Measurements from ENCODE around the gene APRT. TPM values are rescaled to one million over a fixed set of nuclear protein-coding genes. Genes with fewer than 3 reads are reported as not detected.

Gene APRT
- total and polyA plus RNA-seq, 9 of the 15 experiments (the other 6 are each of a cell fraction or from before 2014, with no cell fraction given), result 41.7 to 409 (median 146) TPM

Other genes with a start within 250 kb of the APRT start
Only the 7 nearest of the 13 such genes appear.
- gene RNF166, start 105.5 kb downstream of the APRT start, total RNA-seq (2014; rRNA removed), result 46.9 and 61.6 TPM in 2 replicates
- gene RNF166, start 105.5 kb downstream of the APRT start, total RNA-seq (2014; rRNA removed; fragmentation: Illumina TruSeq; extraction: Trizol), result 6.1 and 7.3 TPM in 2 replicates
- gene RNF166, start 105.5 kb downstream of the APRT start, total RNA-seq (2015; rRNA removed; fragmentation: Illumina TruSeq; extraction: Trizol), result 19.5 and 22.3 TPM in 2 replicates
- 60.3 and 61.2 TPM in 2 replicates for gene RNF166, start 105.5 kb downstream of the APRT start, total RNA-seq (2021)
- gene RNF166, start 105.5 kb downstream of the APRT start, polyA plus RNA-seq (2011; rRNA removed), result 26.5 and 37.4 TPM in 2 replicates
- gene RNF166, start 105.5 kb downstream of the APRT start, polyA plus RNA-seq (2014; fragmentation: Illumina TruSeq; extraction: Trizol), result 12.7 and 27.9 TPM in 2 replicates
- gene RNF166, start 105.5 kb downstream of the APRT start, polyA plus RNA-seq (2014; fragmentation: Nextera tagmentation; extraction: Ambion mirVana), result under 1 TPM; 0.56 to 0.96 TPM
- 59.4 and 65.6 TPM in 2 replicates for gene RNF166, start 105.5 kb downstream of the APRT start, polyA plus RNA-seq (2014; rRNA removed)
- 55.4 and 68.9 TPM in 2 replicates for gene CTU2, start 105.4 kb downstream of the APRT start, total RNA-seq (2014; rRNA removed)
- 7.2 and 11.9 TPM in 2 replicates for gene CTU2, start 105.4 kb downstream of the APRT start, total RNA-seq (2014; rRNA removed; fragmentation: Illumina TruSeq; extraction: Trizol)
- 41.1 and 49.2 TPM in 2 replicates for gene CTU2, start 105.4 kb downstream of the APRT start, total RNA-seq (2015; rRNA removed; fragmentation: Illumina TruSeq; extraction: Trizol)
- 105 and 106 TPM in 2 replicates for gene CTU2, start 105.4 kb downstream of the APRT start, total RNA-seq (2021)
- 23.2 and 30.1 TPM in 2 replicates for gene CTU2, start 105.4 kb downstream of the APRT start, polyA plus RNA-seq (2011; rRNA removed)
- gene CTU2, start 105.4 kb downstream of the APRT start, polyA plus RNA-seq (2014; fragmentation: Illumina TruSeq; extraction: Trizol), result 17.7 and 46.9 TPM in 2 replicates
- gene CTU2, start 105.4 kb downstream of the APRT start, polyA plus RNA-seq (2014; fragmentation: Nextera tagmentation; extraction: Ambion mirVana), result 1 to 10 TPM; 1.3 to 3.0 TPM
- gene CTU2, start 105.4 kb downstream of the APRT start, polyA plus RNA-seq (2014; rRNA removed), result 63.4 and 76.6 TPM in 2 replicates
- gene PIEZO1, start 26.7 kb downstream of the APRT start, total RNA-seq (2014; rRNA removed), result 213 and 305 TPM in 2 replicates
- gene PIEZO1, start 26.7 kb downstream of the APRT start, total RNA-seq (2014; rRNA removed; fragmentation: Illumina TruSeq; extraction: Trizol), result 44.5 and 45.2 TPM in 2 replicates
- 97.9 and 113 TPM in 2 replicates for gene PIEZO1, start 26.7 kb downstream of the APRT start, total RNA-seq (2015; rRNA removed; fragmentation: Illumina TruSeq; extraction: Trizol)
- gene PIEZO1, start 26.7 kb downstream of the APRT start, total RNA-seq (2021), result 354 and 432 TPM in 2 replicates
- 131 and 170 TPM in 2 replicates for gene PIEZO1, start 26.7 kb downstream of the APRT start, polyA plus RNA-seq (2011; rRNA removed)
- gene PIEZO1, start 26.7 kb downstream of the APRT start, polyA plus RNA-seq (2014; fragmentation: Illumina TruSeq; extraction: Trizol), result 146 and 201 TPM in 2 replicates
- gene PIEZO1, start 26.7 kb downstream of the APRT start, polyA plus RNA-seq (2014; fragmentation: Nextera tagmentation; extraction: Ambion mirVana), result 1 to 10 TPM; 3.6 to 9.6 TPM
- gene PIEZO1, start 26.7 kb downstream of the APRT start, polyA plus RNA-seq (2014; rRNA removed), result 319 and 383 TPM in 2 replicates
- gene CDT1, start 8.1 kb downstream of the APRT start, total RNA-seq (2014; rRNA removed), result 114 and 119 TPM in 2 replicates
- gene CDT1, start 8.1 kb downstream of the APRT start, total RNA-seq (2014; rRNA removed; fragmentation: Illumina TruSeq; extraction: Trizol), result 3.4 and 4.4 TPM in 2 replicates
- gene CDT1, start 8.1 kb downstream of the APRT start, total RNA-seq (2015; rRNA removed; fragmentation: Illumina TruSeq; extraction: Trizol), result 14.4 and 17.9 TPM in 2 replicates
- 173 and 178 TPM in 2 replicates for gene CDT1, start 8.1 kb downstream of the APRT start, total RNA-seq (2021)
- gene CDT1, start 8.1 kb downstream of the APRT start, polyA plus RNA-seq (2011; rRNA removed), result 14.2 and 29.4 TPM in 2 replicates
- gene CDT1, start 8.1 kb downstream of the APRT start, polyA plus RNA-seq (2014; fragmentation: Illumina TruSeq; extraction: Trizol), result 9.3 and 47.1 TPM in 2 replicates
- 1 to 10 TPM in 1 of 2 experiments, under 1 TPM in 1; 0.92 to 1.6 TPM for gene CDT1, start 8.1 kb downstream of the APRT start, polyA plus RNA-seq (2014; fragmentation: Nextera tagmentation; extraction: Ambion mirVana)
- gene CDT1, start 8.1 kb downstream of the APRT start, polyA plus RNA-seq (2014; rRNA removed), result 53.6 and 65.8 TPM in 2 replicates
- gene GALNS, start 45.0 kb upstream of the APRT start, total RNA-seq (2014; rRNA removed), result 3.4 and 5.4 TPM in 2 replicates
- gene GALNS, start 45.0 kb upstream of the APRT start, total RNA-seq (2014; rRNA removed; fragmentation: Illumina TruSeq; extraction: Trizol), result 2.4 and 4.1 TPM in 2 replicates
- 5.6 and 5.9 TPM in 2 replicates for gene GALNS, start 45.0 kb upstream of the APRT start, total RNA-seq (2015; rRNA removed; fragmentation: Illumina TruSeq; extraction: Trizol)
- 12.3 and 13.2 TPM in 2 replicates for gene GALNS, start 45.0 kb upstream of the APRT start, total RNA-seq (2021)
- gene GALNS, start 45.0 kb upstream of the APRT start, polyA plus RNA-seq (2011; rRNA removed), result 3.9 and 4.3 TPM in 2 replicates
- gene GALNS, start 45.0 kb upstream of the APRT start, polyA plus RNA-seq (2014; fragmentation: Illumina TruSeq; extraction: Trizol), result 6.0 and 7.0 TPM in 2 replicates
- gene GALNS, start 45.0 kb upstream of the APRT start, polyA plus RNA-seq (2014; fragmentation: Nextera tagmentation; extraction: Ambion mirVana), result under 1 TPM; 0.38 to 0.63 TPM
- gene GALNS, start 45.0 kb upstream of the APRT start, polyA plus RNA-seq (2014; rRNA removed), result 6.7 and 8.6 TPM in 2 replicates
- 60.4 and 77.5 TPM in 2 replicates for gene TRAPPC2L, start 45.2 kb upstream of the APRT start, total RNA-seq (2014; rRNA removed)
- 92.6 and 126 TPM in 2 replicates for gene TRAPPC2L, start 45.2 kb upstream of the APRT start, total RNA-seq (2014; rRNA removed; fragmentation: Illumina TruSeq; extraction: Trizol)
- gene TRAPPC2L, start 45.2 kb upstream of the APRT start, total RNA-seq (2015; rRNA removed; fragmentation: Illumina TruSeq; extraction: Trizol), result 61.1 and 69.1 TPM in 2 replicates
- 89.1 and 92.6 TPM in 2 replicates for gene TRAPPC2L, start 45.2 kb upstream of the APRT start, total RNA-seq (2021)
- 124 and 163 TPM in 2 replicates for gene TRAPPC2L, start 45.2 kb upstream of the APRT start, polyA plus RNA-seq (2011; rRNA removed)
- gene TRAPPC2L, start 45.2 kb upstream of the APRT start, polyA plus RNA-seq (2014; fragmentation: Illumina TruSeq; extraction: Trizol), result 97.5 and 104 TPM in 2 replicates
- 100 to 1,000 TPM; 345 to 398 TPM for gene TRAPPC2L, start 45.2 kb upstream of the APRT start, polyA plus RNA-seq (2014; fragmentation: Nextera tagmentation; extraction: Ambion mirVana)
- 92.4 and 99.1 TPM in 2 replicates for gene TRAPPC2L, start 45.2 kb upstream of the APRT start, polyA plus RNA-seq (2014; rRNA removed)
- gene PABPN1L, start 54.7 kb upstream of the APRT start, total RNA-seq (2014; rRNA removed), result 0.32 TPM in 1 of 2 replicates, not detected in the other
- not detected in 2 replicates for gene PABPN1L, start 54.7 kb upstream of the APRT start, total RNA-seq (2014; rRNA removed; fragmentation: Illumina TruSeq; extraction: Trizol)
- gene PABPN1L, start 54.7 kb upstream of the APRT start, total RNA-seq (2015; rRNA removed; fragmentation: Illumina TruSeq; extraction: Trizol), result 0.19 TPM in 1 of 2 replicates, not detected in the other
- 0.29 TPM in 1 of 2 replicates, not detected in the other for gene PABPN1L, start 54.7 kb upstream of the APRT start, total RNA-seq (2021)
- gene PABPN1L, start 54.7 kb upstream of the APRT start, polyA plus RNA-seq (2011; rRNA removed), result not detected in 2 replicates
- not detected in 2 replicates for gene PABPN1L, start 54.7 kb upstream of the APRT start, polyA plus RNA-seq (2014; fragmentation: Illumina TruSeq; extraction: Trizol)
- gene PABPN1L, start 54.7 kb upstream of the APRT start, polyA plus RNA-seq (2014; fragmentation: Nextera tagmentation; extraction: Ambion mirVana), result not detected
- gene PABPN1L, start 54.7 kb upstream of the APRT start, polyA plus RNA-seq (2014; rRNA removed), result 0.11 TPM in 1 of 2 replicates, not detected in the other